ENCODE measurements around the gene SHROOM3.

SHROOM3 gene

GRCh38 chr4:76673362-76673761 is 238.3 kb downstream of the SHROOM3 start:
- DNase-seq = no peak

GRCh38 chr4:76674983-76675382 is 240.0 kb downstream of the SHROOM3 start:
- no peak for DNase-seq

GRCh38 chr4:76677571-76678326 is 242.7 kb downstream of the SHROOM3 start:
- no peak for DNase-seq

- no peak for DNase-seq
Observed at GRCh38 chr4:76679691-76680090, 244.7 kb downstream of the SHROOM3 start.

- no peak for DNase-seq
Observed at GRCh38 chr4:76680952-76681351, 245.9 kb downstream of the SHROOM3 start.

GRCh38 chr4:76681996-76682395 is 247.0 kb downstream of the SHROOM3 start:
- DNase-seq = no peak

- DNase-seq = no peak
Observed at GRCh38 chr4:76683144-76683543, 248.1 kb downstream of the SHROOM3 start.

- DNase-seq = no peak
Observed at GRCh38 chr4:76687746-76688448, 252.9 kb downstream of the SHROOM3 start.

- DNase-seq = no peak
Observed at GRCh38 chr4:76688619-76689144, 253.7 kb downstream of the SHROOM3 start.

GRCh38 chr4:76689145-76689817 is 254.3 kb downstream of the SHROOM3 start:
- DNase-seq = peak in 1 of 2 experiments; percentile 19

GRCh38 chr4:76690011-76690905 is 255.2 kb downstream of the SHROOM3 start:
- no peak for DNase-seq

GRCh38 chr4:76690906-76691275 is 255.9 kb downstream of the SHROOM3 start:
- DNase-seq = no peak

- no peak for DNase-seq
Observed at GRCh38 chr4:76691807-76692582, 257.0 kb downstream of the SHROOM3 start.

- no peak for DNase-seq
Observed at GRCh38 chr4:76692761-76693160, 257.7 kb downstream of the SHROOM3 start.

GRCh38 chr4:76694056-76694455 is 259.0 kb downstream of the SHROOM3 start:
- DNase-seq = no peak

- DNase-seq = no peak
Observed at GRCh38 chr4:76696109-76696508, 261.1 kb downstream of the SHROOM3 start.

GRCh38 chr4:76697129-76697803 is 262.2 kb downstream of the SHROOM3 start:
- no peak for DNase-seq

- no peak for DNase-seq
Observed at GRCh38 chr4:76698141-76698540, 263.1 kb downstream of the SHROOM3 start.

GRCh38 chr4:76699751-76700310 is 264.8 kb downstream of the SHROOM3 start:
- no peak for DNase-seq

- no peak for DNase-seq
Observed at GRCh38 chr4:76702440-76703122, 267.6 kb downstream of the SHROOM3 start.

All from NCI-H446 (cell line).